Endometrium (tissue), 2 donors: ENCODE data around the gene ADGRB3.
"Not testable (repeated sequence)": the region's sequence is repeated elsewhere in the genome, so short reads cannot be mapped to it uniquely, and the experiment has no call there.

ENCODE experiments used
- FAIRE-seq: peaks from 2 replicates; lab custom pipeline; 2012; peaks lifted over from hg19 to GRCh38; lab: Jason Lieb, UNC
- donor health status: control.
- donor health status: control.

Gene ADGRB3

DNA sequence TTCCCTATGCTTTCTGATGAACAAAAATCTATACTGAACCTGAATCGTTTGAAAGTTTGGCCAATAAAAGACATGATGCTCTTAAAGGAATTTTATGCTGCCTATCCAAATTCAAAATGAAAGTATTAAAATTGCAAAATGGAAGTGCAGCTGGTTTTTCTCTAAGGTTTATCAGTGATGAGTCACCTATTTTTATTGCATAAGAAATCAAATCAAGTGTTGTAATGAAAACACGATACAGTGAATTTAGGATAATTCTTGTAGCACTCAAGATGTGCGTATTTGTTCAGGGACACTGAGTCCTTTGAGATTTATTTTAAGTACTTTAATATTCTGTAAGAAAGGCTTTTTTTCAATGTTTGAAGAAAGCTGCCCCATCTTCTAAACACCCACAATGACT lies 409.5 kb downstream of the ADGRB3 start:
- no peak for FAIRE-seq

DNA sequence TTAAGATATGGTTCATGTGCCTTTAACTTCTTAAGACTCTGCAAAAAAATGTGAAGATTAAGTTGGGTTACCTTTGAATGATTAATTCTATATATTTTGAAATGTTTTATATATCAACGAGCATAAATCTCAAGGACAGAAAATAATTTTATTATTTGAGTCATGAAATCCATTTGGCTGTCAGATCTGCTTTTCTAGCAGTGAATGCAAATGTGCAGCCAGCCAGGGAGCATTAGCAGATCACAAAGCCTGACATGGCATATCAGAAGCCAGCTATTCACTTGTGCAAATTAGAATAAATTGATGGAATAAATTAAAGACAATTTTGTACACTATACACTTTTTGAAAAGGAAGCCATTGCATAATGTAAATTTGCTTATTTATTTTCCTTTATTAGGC lies 424.3 kb downstream of the ADGRB3 start:
- no peak for FAIRE-seq

- FAIRE-seq: no peak
Measured at GRCh38 chr6:69061066-69061465, 426.0 kb downstream of the ADGRB3 start.

DNA sequence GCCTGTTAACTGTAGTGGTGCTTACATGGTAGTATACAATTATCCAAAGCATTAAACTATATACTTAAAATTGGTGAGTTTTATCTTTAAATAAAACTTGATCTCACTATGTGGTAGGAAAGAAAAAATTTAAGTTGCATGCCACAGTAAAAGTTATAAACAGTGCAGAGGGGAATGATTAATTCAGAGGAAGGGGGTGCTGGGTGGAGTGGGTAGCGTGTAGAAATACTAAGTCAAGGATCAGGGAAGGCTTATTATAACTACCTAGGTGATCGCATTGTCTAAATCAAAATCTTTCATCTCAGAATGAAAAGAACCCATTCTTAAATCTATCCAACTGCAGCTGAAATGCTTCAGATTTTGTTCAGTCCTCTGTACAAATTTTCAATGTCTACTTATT lies 428.3 kb downstream of the ADGRB3 start:
- no peak for FAIRE-seq

DNA sequence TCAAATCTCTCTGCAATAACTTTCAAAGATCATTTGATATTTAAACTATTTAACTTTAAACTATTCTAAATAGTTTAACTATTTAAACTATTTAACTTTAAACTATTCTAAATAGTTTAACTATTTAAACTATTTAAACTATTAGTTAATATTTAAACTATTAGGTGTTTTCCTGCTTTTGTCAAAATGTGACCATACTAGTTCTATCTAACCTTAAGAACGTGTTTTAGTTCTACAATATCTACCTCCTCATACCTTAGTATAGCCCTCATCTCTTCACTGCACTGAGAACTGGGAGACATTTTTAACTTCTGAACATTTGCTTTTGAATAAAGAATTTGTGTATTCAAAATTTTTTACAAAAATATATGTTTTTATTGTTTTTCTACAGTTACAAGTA lies 429.1 kb downstream of the ADGRB3 start:
- FAIRE-seq: peak; percentile 89

DNA sequence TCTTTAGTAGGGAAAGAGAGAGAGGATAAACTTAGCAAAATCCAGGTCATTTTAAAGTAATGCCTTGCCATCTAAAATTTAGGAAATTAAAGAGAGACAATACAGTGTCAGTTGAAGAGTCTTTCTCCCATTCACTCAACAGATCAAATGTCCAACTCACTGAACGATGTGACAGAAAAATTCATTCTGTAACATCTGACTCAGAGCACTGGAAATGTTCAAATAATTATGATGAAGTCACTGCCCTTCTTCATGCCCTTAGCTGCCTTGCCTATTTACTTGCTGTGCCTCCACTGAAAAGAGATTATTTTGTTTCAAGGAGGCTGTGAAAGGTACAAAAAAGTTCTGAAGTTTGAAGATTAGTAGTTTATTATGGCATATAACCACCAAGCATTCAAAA lies 434.8 kb downstream of the ADGRB3 start:
- no peak for FAIRE-seq

- no peak for FAIRE-seq
Measured at GRCh38 chr6:69072796-69073195, 437.7 kb downstream of the ADGRB3 start.

- no peak for FAIRE-seq
Measured at GRCh38 chr6:69084746-69085335, 449.8 kb downstream of the ADGRB3 start.

DNA sequence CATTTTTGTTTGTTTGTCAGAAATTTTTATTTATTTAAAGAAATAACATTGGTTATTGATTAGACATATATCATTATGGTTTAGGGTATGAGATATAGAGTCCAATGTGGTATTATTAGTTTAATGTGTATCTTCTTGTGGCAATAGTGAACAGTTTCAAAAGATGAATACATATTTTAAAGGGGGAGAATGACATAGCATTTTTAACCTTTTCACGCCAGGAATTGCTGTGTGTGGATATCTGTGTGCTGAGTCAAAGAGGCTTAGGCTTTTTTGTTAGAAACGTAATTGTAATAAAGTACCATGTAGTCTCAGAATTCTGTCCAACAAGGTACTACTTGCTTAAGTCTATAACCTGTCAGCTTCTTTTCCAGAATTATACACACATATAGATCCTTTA lies 451.6 kb downstream of the ADGRB3 start:
- no peak for FAIRE-seq

DNA sequence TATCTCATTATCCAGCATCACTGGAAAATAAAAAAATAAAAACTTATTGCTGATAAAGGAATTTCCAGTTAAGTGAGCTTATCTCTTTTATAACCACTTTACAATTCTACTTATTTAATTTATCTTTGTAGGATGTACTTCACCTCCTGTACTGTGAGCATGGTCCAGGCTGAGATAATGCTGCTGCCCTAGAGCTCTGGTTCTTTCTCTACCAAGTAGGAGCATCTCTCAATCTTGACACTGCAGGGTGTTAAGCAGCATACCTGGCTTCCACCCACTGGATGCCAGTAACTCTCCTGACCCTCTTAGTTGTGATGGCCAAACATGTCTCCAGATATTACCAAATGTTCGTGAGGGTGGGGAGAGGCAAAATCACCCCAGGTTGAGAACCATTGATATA lies 454.5 kb downstream of the ADGRB3 start:
- FAIRE-seq: no peak

- no peak for FAIRE-seq
Measured at GRCh38 chr6:69090132-69090531, 455.1 kb downstream of the ADGRB3 start.

DNA sequence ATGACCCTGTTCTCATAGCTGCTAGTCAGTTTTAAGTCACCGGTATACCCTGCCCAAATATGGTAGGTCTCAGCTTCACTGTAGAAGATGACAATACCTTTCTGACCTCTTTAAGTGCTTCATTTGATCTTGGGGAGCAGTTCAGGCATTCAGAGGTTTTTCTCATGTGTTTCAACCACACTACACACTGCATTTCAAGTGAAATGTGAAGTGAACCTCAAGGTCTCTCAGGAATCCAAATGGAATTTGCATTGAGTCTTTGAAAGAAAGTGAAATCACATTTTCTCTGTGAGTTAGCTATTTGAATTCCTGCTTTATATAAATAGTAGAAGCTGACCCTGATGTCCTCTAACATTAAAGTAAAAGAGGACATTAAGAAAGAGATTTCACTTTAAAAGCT lies 461.6 kb downstream of the ADGRB3 start:
- FAIRE-seq: no peak

GRCh38 chr6:69097948-69098347 lies 462.9 kb downstream of the ADGRB3 start:
- no peak for FAIRE-seq

GRCh38 chr6:69098910-69099309 lies 463.8 kb downstream of the ADGRB3 start:
- FAIRE-seq: no peak

DNA sequence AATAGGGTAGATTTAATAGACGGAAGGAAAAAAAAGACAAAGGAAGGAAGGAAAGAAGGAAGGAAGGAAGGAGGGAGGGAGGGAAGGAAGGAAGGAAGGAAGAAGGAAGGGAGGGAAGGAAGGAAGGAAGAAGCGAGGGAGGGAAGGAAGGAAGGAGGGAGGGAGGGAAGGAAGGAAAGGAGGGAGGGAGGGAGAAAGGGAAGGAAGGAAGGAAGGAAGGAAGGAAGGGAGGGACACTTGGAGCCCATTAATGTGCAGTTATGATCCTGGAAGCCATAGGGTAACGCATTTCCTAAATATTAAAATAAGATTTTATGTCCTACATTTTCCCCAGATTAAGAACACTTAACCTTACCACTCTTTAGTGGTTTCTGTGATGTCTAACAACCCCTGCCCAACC lies 465.7 kb downstream of the ADGRB3 start:
- no peak for FAIRE-seq

GRCh38 chr6:69102416-69102815 lies 467.3 kb downstream of the ADGRB3 start:
- no peak for FAIRE-seq

- no peak for FAIRE-seq
Measured at GRCh38 chr6:69105288-69105687, 470.2 kb downstream of the ADGRB3 start.

DNA sequence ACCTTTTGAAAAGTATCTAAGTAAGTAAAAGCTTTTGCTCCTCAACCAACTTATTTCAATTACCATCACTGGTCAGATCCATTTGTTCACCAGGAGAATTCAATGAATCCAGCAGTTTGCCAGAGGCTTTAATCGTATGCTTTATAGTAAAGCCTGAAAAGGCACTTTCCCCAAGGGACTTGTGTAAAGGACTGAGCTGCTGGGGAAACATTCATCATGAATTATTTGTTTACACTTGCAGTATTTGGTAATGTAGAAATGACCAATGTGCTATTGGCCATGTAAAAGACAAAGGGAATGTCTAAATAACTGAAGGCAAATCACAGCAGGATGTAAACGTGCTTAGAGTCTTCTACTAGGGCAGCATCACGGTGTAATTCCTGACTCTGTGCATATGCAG lies 471.4 kb downstream of the ADGRB3 start:
- FAIRE-seq: no peak

DNA sequence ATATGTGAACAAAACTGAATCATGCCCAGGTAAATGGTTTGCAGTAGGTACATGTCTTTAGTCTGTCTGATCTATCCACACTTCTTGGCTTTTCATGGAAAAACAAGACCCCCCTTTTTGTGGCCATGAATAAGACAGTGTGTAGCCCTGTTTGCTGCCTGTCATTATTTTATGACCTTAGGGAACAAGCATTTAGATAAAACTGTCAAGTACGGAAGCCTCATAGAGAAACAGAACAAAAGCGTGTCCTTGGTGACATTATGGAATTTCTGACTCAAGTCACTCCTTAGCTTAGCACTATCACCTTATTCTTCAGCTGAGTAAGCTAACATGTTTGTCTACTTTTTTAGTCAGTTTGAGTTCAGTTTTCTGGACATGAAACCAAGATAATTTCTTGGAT lies 476.2 kb downstream of the ADGRB3 start:
- no peak for FAIRE-seq

- no peak for FAIRE-seq
Measured at GRCh38 chr6:69116658-69117057, 481.6 kb downstream of the ADGRB3 start.

- FAIRE-seq: not testable (repeated sequence)
Measured at GRCh38 chr6:69121461-69122406, 486.7 kb downstream of the ADGRB3 start.

DNA sequence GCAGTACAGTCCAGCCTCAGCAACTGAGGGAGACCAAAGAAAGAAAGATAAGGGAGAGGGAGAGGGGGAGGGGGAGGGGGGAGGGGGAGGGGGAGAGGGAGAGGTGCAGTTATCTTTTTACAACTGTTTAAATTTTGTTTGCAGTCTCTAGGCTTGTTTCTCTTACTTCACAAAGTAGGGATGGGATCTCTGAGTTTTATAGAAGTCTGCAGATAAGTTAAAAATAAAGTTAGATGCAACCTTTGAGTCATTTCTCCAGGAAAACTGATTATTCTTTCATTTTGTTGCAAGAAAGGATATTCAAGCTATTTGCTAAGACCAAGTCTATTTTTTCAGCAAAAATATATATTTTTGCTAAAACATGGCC lies 487.3 kb downstream of the ADGRB3 start:
- no peak for FAIRE-seq

DNA sequence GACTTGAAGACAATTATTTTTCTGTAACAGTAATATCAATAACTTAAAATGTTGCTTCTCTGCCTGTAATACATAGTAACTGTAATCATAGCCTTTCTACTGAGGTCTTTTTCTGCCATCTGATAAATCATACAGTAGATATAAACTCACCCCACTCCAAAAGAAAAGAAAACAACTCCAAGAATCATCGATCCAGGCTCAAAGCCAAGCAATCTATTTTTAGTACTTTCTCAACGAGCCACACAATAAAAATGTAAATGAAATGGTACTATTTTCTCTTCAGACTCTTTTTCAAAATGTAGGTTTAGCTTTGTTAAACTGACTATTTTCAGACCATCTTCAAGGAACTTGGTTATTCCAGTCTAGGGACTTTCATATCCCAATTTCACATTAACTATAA lies 493.3 kb downstream of the ADGRB3 start:
- FAIRE-seq: no peak

- FAIRE-seq: no peak
Measured at GRCh38 chr6:69129046-69129445, 494.0 kb downstream of the ADGRB3 start.
